SKM-1 (cell line): ENCODE measurements around the gene MORC4.

Experiments used
- DNase-seq: peaks from one replicate; lab custom pipeline; 2025; ENCODE audit not compliant: unreplicated experiment; lab: John Stamatoyannopoulos, UW

Gene MORC4

DNA sequence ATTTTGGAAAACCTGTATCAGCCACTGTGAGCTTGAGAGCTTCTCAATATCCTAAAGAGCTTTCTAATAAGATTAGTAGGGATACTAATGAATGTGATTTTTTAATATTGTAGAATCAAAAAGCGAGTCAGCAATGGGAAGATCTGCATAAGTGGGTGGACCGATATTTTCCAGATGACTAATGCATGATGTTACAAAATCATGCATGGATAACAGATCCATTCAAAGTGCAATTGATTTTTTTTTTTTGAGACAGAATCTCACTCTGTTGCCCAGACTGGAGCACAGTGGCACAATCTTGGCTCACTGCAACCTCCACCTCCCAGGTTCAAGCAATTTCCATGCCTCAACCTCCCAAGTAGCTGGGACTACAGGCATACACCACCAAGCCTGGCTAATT lies 87.1 kb downstream of the MORC4 start:
- DNase-seq, result no peak

DNA sequence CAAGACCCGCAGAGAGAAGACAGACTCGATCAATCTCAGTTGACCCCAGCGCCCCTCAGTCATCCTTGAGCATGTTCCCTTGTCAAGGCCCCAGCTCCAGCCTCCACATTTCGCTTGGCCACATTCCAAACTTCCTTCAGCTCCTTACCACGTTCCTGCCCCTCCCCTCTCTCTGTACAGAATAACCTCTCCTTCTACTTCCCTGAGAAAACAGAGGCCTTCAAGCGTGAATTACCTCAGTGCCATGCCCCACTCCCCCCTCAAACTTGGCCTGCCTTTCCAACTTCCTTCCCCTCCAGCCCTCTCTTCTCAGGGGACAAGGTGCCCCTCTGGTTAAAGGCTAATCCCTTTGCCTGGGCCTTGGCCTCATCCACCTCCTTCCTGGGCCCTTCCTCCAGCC lies 93.7 kb downstream of the MORC4 start:
- no peak for DNase-seq

DNA sequence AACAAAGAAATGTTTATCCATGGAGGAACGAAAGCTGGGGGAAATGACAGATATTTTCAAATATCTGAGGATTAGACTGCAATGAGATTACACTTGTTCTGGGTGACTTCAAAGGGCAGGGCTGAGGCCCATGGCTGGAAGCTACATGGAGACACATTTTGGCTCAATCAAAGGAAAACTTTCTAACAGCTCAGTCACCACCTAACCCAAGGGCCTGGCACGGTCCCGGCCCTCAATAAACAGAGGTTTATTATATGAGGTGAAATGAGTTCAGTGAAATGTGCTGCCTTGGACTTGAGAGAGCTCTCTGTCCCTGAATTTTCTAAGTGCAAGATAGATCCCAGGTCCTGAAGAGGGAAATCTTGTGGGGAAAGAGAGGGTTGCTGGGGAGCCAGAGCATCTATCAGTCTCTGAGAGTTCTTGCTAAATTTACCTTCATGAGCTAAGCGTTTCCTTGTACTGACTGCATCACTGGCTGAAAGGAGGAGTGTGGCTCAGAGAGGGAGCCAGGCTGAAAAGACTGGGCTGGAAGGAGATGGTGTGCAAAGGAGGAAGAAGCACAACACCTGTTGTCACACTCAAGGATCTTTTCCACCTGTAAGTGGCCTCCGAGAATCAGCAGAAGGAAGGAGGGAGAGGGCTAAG lies 94.8 kb downstream of the MORC4 start:
- no peak for DNase-seq

DNA sequence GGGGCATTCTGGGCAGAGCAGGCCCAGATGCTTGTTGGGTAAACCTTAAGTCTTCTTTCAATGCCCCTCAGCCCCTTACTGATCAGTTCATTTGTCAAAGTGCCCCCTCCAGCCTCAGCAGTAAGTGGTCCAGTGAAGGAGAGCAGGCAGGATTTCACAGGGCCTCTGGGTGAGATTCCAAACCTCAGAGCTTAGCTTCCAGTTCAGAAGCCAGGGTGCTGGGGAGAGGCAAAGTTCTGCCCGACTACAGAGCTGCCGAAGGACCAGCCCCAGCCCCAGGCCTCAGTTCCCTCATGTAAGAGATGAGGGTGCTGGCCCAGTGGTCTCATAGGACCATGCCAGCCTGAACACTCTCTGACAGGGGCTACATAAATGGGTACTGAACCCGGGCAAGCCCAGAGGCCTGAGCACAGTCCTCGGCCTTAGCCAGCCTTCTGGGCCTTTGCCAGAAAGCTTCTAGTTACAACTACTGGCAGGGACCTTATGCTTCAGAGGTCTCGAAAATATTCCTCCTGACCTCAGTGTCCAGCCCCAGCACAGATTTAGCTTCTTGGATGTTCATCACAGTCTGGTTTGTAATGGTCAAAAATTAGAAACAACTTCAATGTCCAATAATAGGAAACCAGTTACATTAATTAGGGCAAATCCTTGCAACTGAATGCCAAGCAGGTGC lies 96.0 kb downstream of the MORC4 start:
- no peak for DNase-seq

DNA sequence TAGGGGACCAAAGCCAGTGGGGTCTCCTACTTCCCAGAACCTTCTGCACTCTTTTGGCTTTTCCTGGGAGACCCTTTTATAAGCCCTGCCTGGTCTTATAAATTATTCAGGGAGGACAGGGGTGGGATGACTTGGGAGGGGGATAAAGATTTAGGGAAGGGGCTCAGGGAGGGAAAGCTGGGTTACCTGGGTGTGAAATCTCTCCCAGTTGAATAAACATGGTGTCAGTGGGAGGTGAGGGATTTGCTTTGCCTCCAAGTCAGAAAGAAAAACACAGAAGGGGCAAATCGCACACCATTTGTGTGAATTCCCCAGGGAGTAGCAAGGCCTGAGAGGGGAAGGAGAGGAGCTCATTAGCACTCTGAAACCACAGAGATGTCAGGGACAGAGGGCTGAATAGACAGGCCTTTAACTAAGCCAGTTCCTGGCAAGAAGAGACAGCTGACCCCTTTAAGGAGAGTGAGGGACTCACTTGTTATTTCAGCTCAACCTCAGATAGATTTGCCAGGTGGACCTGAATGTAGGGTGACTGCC lies 96.7 kb downstream of the MORC4 start, which contains the start of gene RIPPLY1:
RIPPLY1 (minus strand) TSS at position 51 of the 534 bp plus-strand sequence. CDS start 54 bp downstream, outside the sequence.
- no peak for DNase-seq

DNA sequence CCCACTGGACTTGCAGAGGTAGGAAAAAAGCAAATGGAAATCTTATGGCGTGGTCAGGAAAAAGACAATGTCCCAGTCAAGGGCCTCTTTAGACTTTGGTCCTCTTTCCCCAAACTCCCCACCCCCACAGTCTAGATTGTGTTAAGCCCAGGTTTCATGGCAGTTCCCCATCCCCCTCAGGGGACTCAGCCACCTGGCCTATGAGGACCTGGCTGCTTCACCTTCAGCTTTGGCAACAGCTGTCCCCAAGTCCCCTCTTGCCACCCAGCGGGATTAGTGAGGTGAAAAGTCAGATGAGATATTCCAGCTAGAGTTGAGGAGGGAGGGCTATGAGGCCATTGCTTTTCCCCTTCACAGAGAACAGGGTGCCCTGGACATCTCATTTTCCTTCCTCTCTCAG lies 97.3 kb downstream of the MORC4 start:
- DNase-seq, result no peak

DNA sequence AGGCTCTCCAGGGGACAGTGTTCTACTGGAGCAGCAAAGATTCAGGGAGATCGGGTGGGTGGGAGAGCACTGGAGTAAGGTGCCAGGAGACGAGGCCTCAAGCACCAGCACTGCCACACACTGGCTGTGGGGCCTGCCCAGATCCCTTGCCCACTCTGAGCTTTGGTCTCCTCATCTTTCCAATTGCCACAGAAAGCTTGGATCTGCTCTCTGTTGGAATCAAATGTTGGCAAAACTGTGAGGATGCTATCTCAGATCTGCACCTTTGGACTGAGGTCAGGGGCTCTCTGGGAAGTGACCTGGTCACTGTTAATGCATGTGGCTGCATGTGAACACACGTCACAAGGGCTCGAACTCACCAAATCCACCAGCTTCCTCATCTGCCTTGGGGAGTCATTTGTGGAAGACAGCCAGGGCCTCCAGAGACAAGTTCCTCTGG lies 98.2 kb downstream of the MORC4 start:
- no peak for DNase-seq

DNA sequence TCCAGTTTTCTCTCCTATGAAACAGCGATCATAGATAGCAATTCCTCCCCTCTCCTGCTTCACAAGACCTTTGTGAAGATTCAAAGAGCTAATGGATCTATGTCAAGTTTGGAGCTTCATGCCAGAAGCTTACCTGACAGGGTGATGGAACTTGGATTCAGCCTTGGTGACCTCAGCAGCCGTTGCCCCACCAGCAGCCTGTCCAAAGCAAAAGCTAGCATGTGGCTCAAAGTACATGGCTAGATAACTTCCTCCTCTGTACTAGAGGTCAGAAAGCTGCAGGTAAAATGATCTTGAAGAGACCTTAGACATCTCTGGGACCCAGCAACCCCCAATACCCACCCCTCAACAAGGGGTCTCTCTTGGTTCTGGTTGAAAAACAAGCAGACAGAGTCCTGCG lies 98.7 kb downstream of the MORC4 start:
- DNase-seq, result no peak

DNA sequence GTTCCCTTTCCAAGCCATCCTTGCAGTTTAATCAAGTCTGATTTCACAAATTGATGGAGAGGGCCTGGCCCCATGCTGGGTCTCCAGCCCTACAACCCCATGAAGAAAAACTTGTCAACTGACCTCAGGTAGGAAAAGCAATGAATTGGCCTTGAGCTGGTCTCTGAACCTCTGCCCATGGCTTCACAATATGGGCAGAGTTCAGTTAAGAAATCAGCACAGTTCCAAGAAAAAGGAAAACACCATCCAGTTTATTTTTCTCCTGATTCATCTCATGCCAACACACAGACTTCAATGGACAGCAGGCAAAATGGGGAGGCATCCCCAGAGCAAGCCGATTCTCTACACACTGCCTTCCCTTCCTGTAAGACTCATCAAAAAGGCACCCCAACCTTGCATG lies 100.2 kb downstream of the MORC4 start:
- no peak for DNase-seq

DNA sequence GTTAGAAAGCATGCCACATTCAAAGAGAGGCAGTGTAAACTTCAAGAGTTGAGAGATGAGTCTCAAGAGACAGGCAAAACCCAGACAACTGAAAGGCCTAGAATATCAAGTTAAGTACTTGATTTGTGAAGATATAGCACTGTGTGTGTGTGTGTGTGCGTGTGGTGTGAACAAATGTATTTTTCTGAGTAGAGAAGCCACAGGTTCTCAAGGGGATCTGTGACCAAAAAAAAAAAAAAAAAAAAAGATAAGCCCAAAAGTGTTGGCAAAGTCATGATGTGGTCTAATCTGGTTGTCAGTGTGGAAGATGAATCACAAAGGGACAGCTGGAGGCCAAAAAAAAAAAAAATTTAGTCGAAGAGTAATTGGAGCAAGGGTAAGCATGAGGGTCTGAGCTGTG lies 100.7 kb downstream of the MORC4 start:
- DNase-seq, result no peak

DNA sequence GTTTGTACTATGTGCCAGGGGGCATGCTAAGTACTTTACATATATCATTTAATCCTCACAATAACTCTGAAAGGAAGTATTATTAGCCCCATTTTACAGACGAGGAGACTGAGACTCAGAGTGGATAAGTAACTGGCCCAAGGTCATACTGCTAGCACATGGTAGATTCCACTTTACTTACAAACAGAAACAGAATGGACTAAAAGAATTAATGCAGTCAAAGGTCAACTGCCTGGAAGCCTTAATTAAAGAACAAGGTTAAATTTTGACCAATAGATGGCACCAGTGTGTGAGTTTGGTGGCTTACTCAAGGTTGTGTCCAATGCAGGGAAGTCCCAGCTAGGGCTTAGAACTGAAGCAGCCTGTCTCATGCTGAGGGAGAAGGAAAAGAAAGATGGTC lies 101.5 kb downstream of the MORC4 start:
- no peak for DNase-seq

DNA sequence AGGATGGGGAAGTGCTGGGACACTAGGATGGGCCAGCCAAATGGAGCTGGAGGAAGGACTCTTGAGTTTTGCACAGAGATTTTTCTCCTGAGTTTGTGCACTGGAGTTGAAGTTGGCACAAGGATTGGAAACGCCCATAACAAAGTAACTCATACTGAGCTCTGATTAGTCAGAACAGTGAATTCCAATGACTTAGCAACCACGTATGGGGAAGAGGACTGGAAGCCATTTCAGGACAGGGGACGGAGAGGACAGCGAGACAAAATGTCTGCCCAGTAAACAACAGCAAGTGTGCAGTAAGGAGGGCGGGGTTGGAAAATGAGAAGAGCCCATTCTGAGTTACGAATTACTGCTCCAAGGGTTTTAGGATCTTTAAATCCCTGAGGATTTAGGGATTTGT lies 102.8 kb downstream of the MORC4 start:
- no peak for DNase-seq

DNA sequence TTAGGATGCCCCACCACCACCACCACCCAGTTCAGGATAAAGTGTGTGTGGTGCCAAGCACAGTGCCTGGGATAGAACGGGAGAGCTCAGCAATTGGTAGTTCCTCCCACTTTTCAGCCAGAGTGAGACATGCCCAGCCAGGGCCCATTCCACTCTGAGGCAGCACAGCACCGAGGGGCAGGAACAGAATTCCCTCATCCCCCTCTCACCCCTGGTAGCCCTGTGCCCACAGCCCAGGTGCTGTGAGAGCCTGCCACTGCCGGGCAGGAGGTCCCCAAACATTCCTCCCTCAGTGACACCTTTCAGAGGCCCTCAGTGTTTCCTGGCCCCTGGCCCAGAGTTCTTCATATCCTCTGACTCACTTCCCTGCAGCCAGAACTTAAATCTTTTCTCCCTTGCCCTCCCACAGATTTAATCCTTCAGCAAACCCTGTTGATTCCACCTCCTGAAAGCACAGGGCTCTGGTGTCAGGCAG lies 105.0 kb downstream of the MORC4 start:
- DNase-seq, result no peak

DNA sequence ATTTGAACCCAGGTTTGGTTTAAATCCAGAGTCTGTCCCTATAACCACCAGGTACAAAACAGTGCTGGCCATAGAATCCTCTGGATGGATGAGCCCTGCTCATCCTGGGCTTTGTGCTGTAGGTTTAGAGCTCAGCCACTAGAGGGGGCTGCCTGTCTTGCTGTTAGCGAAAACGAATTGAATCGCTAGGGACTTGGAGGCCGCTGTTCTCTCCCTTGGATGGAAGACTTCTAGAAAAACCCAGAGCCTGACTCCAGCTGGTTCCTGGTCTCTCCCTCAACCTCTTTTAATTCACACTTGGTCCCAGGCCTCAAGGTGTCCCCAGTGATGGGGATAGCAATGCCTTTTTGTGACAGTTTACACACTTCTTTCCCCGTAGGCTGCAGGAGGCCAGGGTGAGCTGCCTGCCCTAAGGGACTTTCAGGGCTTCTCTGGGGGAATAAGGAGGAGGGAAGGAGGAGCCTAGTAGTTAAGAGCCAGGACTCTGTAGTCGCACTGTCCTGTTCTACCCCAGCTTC lies 105.6 kb downstream of the MORC4 start:
- DNase-seq, result no peak

DNA sequence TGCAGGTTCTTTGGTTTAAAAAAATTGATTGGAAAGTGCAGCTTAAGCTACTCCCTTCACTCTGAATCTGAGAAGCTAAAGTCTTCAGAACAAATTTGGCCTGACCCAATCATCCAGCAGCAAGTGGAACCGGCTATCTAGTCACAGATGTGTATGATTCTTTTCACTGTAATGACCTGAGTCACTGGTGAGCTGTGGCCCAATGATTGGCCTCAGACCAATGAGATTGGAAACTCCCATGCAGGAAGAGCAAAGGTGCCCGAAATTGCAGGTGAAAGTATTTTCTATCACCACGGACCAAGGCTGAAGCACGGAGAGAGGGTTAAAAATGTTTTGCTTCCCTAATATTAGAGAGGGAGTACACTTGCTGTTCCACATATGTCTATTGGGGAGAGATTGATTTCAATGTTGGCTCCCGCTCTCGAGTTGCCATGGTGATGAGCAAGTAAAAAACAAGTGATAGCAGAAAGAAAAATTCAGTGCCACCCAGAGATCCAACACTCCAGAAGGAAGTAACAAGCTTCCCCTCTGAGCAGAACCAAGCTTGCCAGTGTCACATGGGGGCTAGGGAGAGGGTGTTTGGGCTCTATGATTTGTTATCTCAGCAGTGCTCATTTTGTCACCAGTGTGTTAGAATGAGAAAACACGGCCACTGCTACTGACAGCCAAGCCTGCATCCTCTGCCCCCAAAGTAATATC lies 108.1 kb downstream of the MORC4 start:
- DNase-seq, result no peak
